CD4-positive, alpha-beta T cell treated with Interleukin-12 subunit alpha and Interleukin-12 subunit beta, for 1 hour (primary cell): ENCODE measurements around the gene PTMA.

Experiments used
- DNase-seq: peaks from one replicate; pipeline ENCODE4 v3.0.0-alpha.2; 2020

PTMA gene

GRCh38 chr2:231677632-231678104 is 30.7 kb upstream of the PTMA start:
- peak; percentile 88 for DNase-seq

GRCh38 chr2:231679908-231680284 is 28.4 kb upstream of the PTMA start:
- DNase-seq: no peak

- DNase-seq: no peak
These were observed 27.9 kb upstream of the PTMA start for GRCh38 chr2:231680285-231680991.

- no peak for DNase-seq
These were observed 27.1 kb upstream of the PTMA start for GRCh38 chr2:231680992-231681852.

- DNase-seq: no peak
These were observed 25.6 kb upstream of the PTMA start for GRCh38 chr2:231682603-231683291.

- no peak for DNase-seq
These were observed 24.8 kb upstream of the PTMA start for GRCh38 chr2:231683292-231684235.

- DNase-seq: no peak
These were observed 23.8 kb upstream of the PTMA start for GRCh38 chr2:231684314-231685223.

GRCh38 chr2:231685349-231686191 is 22.8 kb upstream of the PTMA start:
- no peak for DNase-seq

GRCh38 chr2:231686192-231687100 is 21.9 kb upstream of the PTMA start:
- no peak for DNase-seq

GRCh38 chr2:231687133-231687852 is 21.0 kb upstream of the PTMA start:
- peak; percentile 68 for DNase-seq

- DNase-seq: no peak
These were observed 20.4 kb upstream of the PTMA start for GRCh38 chr2:231687961-231688360.

GRCh38 chr2:231688719-231689118 is 19.6 kb upstream of the PTMA start:
- no peak for DNase-seq

GRCh38 chr2:231689124-231689893 is 19.0 kb upstream of the PTMA start:
- DNase-seq: no peak

- no peak for DNase-seq
These were observed 17.0 kb upstream of the PTMA start for GRCh38 chr2:231691251-231691772.

- DNase-seq: no peak
These were observed 15.5 kb upstream of the PTMA start for GRCh38 chr2:231692847-231693246.

- DNase-seq: no peak
These were observed 14.4 kb upstream of the PTMA start for GRCh38 chr2:231693956-231694355.

GRCh38 chr2:231696004-231696367 is 12.3 kb upstream of the PTMA start:
- DNase-seq: no peak
